K562 (cell line): ENCODE results near the gene SYNGR3. TPM values are rescaled to one million over a fixed set of nuclear protein-coding genes. Genes with fewer than 3 reads are reported as not detected.

Source experiments
- CBFA2T3 ChIP-seq: fragments of 450-650 bp; IDR thresholded peaks from 2 replicates; pipeline ENCODE4 v1.6.1; 2017
- CBFB ChIP-seq: sonication (generic); formaldehyde crosslinking; IDR thresholded peaks from 2 replicates; pipeline ENCODE4 v1.4.0; 2020; ENCODE audit warnings: mild to moderate bottlenecking, missing genetic modification reagents
- CBX3 ChIP-seq, 2 experiments: IDR thresholded peaks; 1 replicate in 1 of 2; 2 replicates in 1 of 2; pipeline ENCODE4 v1.6.1; 2012; ENCODE audit warnings: inconsistent platforms in 2 of 2, low read length in 2 of 2, borderline replicate concordance in 1 of 2, control low read depth in 1 of 2
- CREB1 ChIP-seq, 2 experiments: sonication (generic) in 1 of 2; formaldehyde crosslinking in 1 of 2; IDR thresholded peaks; 2 replicates each; pipeline versions ENCODE4 v1.6.1 to v1.8.0; 2012 to 2022; ENCODE audit warnings: inconsistent platforms in 1 of 2, mild to moderate bottlenecking in 1 of 2, missing genetic modification reagents in 1 of 2, moderate library complexity in 1 of 2
- CTBP1 ChIP-seq: fragments of 450-650 bp; IDR thresholded peaks from 2 replicates; pipeline ENCODE4 v1.6.1; 2016; ENCODE audit warnings: borderline replicate concordance
- CXXC5 ChIP-seq: fragments of 250-450 bp; sonication (Bioruptor Pico); IDR thresholded peaks from 2 replicates; pipeline ENCODE4 v1.8.0; 2022; ENCODE audit warnings: inconsistent platforms, mild to moderate bottlenecking, moderate library complexity
- DIDO1 ChIP-seq: fragments of 450-650 bp; IDR thresholded peaks from 2 replicates; pipeline ENCODE4 v1.6.1; 2016; ENCODE audit warnings: low read depth, missing biosample characterization, missing genetic modification characterization
- ERF ChIP-seq: fragments of 450-650 bp; formaldehyde crosslinking; IDR thresholded peaks from 2 replicates; pipeline ENCODE4 v1.4.0; 2020; ENCODE audit warnings: mild to moderate bottlenecking, mixed read lengths
- JUN ChIP-seq, 2 experiments: sonication (generic) in 1 of 2; formaldehyde crosslinking in 1 of 2; IDR thresholded peaks; 2 replicates each; pipeline versions ENCODE4 v1.6.1 to v1.8.0; 2012 to 2022; ENCODE audit warnings: borderline replicate concordance in 2 of 2, mild to moderate bottlenecking in 2 of 2, improper control_type of control experiment in 1 of 2, low read depth in 1 of 2, low read length in 1 of 2, missing genetic modification reagents in 1 of 2
- KDM5B ChIP-seq: fragments of 200-600 bp; sonication (generic); IDR thresholded peaks from 2 replicates; pipeline ENCODE4 v1.6.1; 2012; ENCODE audit warnings: low read depth, mild to moderate bottlenecking, moderate library complexity, low read length, control low read depth, inconsistent platforms; ENCODE audit not compliant: insufficient replicate concordance
- NCOR1 ChIP-seq: fragments of 450-650 bp; IDR thresholded peaks from 2 replicates; pipeline ENCODE4 v1.6.1; 2016; ENCODE audit warnings: mild to moderate bottlenecking, moderate library complexity
- NFATC3 ChIP-seq: fragments of 450-650 bp; IDR thresholded peaks from 2 replicates; pipeline ENCODE4 v1.6.1; 2017; ENCODE audit warnings: mild to moderate bottlenecking
- PHF20 ChIP-seq: fragments of 450-650 bp; IDR thresholded peaks from 2 replicates; pipeline ENCODE4 v1.6.1; 2018; ENCODE audit not compliant: partially characterized antibody
- PTTG1 ChIP-seq: fragments of 450-650 bp; IDR thresholded peaks from 2 replicates; pipeline ENCODE4 v1.6.1; 2016; ENCODE audit warnings: low read depth, mild to moderate bottlenecking, missing genetic modification characterization, missing compliant biosample characterization
- SIRT6 ChIP-seq: IDR thresholded peaks from one replicate; pipeline ENCODE4 v1.6.1; 2012; ENCODE audit warnings: low read depth, mild to moderate bottlenecking, control low read depth, inconsistent platforms, low read length, moderate library complexity
- SIX5 ChIP-seq, 2 experiments: IDR thresholded peaks; 2 replicates each; pipeline ENCODE4 v1.6.1; 2011; ENCODE audit warnings: low read length in 2 of 2, borderline replicate concordance in 1 of 2, low read depth in 1 of 2, mild to moderate bottlenecking in 1 of 2, moderate library complexity in 1 of 2; ENCODE audit not compliant: insufficient read depth in 1 of 2
- SMAD3 ChIP-seq: fragments of 450-650 bp; formaldehyde crosslinking; conservative IDR thresholded peaks from 2 replicates; pipeline ENCODE4 v1.4.0; 2020; ENCODE audit warnings: mild to moderate bottlenecking
- SRSF1 ChIP-seq: fragments of 200-400 bp; formaldehyde crosslinking; IDR thresholded peaks from 2 replicates; pipeline ENCODE4 v1.6.1; 2017; ENCODE audit warnings: mild to moderate bottlenecking, low read depth, low read length, moderate library complexity
- TARDBP ChIP-seq: fragments of 450-650 bp; IDR thresholded peaks from 2 replicates; pipeline ENCODE4 v1.6.1; 2016
- TOE1 ChIP-seq, 2 experiments: fragments of 450-650 bp in 1 of 2; sonication (generic) in 1 of 2; formaldehyde crosslinking in 1 of 2; IDR thresholded peaks; 2 replicates each; pipeline versions ENCODE4 v1.7.1 to v1.8.0; 2016 to 2022; ENCODE audit warnings: borderline replicate concordance in 2 of 2, mild to moderate bottlenecking in 2 of 2, antibody characterized with exemption in 1 of 2, inconsistent platforms in 1 of 2, low read depth in 1 of 2, missing genetic modification reagents in 1 of 2, moderate library complexity in 1 of 2
- ZNF583 ChIP-seq: fragments of 250-450 bp; sonication (Bioruptor Pico); IDR thresholded peaks from 2 replicates; pipeline ENCODE4 v1.4.0; 2020
- ZNF707 ChIP-seq: fragments of 250-450 bp; sonication (Bioruptor Pico); conservative IDR thresholded peaks from 2 replicates; pipeline ENCODE4 v1.8.0; 2022; ENCODE audit warnings: inconsistent platforms, mild to moderate bottlenecking, moderate library complexity
- ZNF766 ChIP-seq: fragments of 200-800 bp; sonication (Bioruptor generic); conservative IDR thresholded peaks from 2 replicates; pipeline ENCODE4 v1.6.1; 2016; ENCODE audit warnings: missing genetic modification characterization, missing compliant biosample characterization
- polyA plus RNA-seq, 8 experiments: library from polyadenylated mRNA; depleted of rRNA in 4 of 8; stranded (reverse) in 5 of 8; unstranded in 3 of 8; fragments of >200 nt; fragmentation: Nextera tagmentation in 2 of 8; fragmentation: Illumina TruSeq in 1 of 8; extraction: Ambion mirVana in 2 of 8; extraction: Trizol in 1 of 8; gene quantifications; 2 replicates each; pipeline versions ENCODE4 v1.2.1 to v1.2.3, GENCODE V29; 2011 to 2014; ENCODE audit warnings: inconsistent platforms in 1 of 8, missing spikeins in 1 of 8
- total RNA-seq, 7 experiments: library from RNA; depleted of rRNA in 6 of 7; stranded (reverse); fragments of >200 nt in 6 of 7; fragmentation: Illumina TruSeq in 2 of 7; extraction: Trizol in 2 of 7; gene quantifications; 2 replicates each; pipeline versions ENCODE4 v1.2.1 to v1.2.3, GENCODE V29; 2011 to 2021; ENCODE audit warnings: low replicate concordance in 1 of 7
- TF ChIP-seq, protein P1 (sequence below): fragments of 200-800 bp; sonication (Bioruptor generic); IDR thresholded peaks from 2 replicates; pipeline ENCODE4 v1.6.1; 2017; ENCODE audit warnings: missing genetic modification characterization, missing compliant biosample characterization
- TF ChIP-seq, protein P2 (sequence below), 2 experiments: fragments of 450-650 bp in 1 of 2; sonication (generic) in 1 of 2; formaldehyde crosslinking in 1 of 2; IDR thresholded peaks in 1 of 2; conservative IDR thresholded peaks in 1 of 2; 2 replicates each; pipeline versions ENCODE4 v1.6.1 to v1.8.1; 2016 to 2023; ENCODE audit warnings: mild to moderate bottlenecking in 2 of 2, moderate library complexity in 2 of 2, inconsistent platforms in 1 of 2, missing genetic modification reagents in 1 of 2

SYNGR3 gene
- total and polyA plus RNA-seq, 9 of the 15 experiments (the other 6 are each of a cell fraction or from before 2014, with no cell fraction given), result 3.7 to 69.2 (median 36.3) TPM

DNA sequence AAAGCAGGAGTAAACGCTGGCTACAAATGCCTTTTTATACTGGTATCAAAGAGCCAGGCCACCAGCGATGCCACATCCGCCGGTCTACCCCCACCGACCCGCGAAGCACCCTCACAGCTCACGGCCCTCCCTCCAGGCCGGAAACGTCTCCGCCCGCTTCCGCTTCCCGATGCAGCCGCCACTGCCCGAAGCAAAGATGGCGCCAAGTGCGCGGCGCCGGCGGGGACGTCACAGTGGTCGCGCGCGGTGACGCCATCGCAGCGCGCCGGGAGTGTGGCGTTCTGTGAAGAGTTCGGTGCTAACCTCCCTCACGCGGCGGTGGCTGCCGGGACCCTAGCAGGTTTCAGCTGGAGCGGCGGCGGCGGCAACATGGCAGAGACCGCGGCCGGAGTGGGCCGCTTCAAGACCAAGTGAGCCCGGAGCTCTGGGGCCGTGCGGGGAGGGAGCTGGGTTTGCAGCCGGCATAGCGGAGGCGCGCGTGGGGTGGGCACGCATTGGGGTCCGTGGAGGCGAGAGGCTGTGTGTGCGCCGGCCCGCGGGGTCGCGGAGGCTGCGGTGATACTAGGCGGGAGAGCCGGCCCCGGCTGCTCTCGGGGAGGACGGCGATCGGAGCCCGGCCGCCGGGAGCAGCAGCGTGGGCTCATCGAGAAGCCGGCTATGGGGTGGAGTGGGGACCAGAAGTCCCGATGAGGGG lies 17.8 kb upstream of the SYNGR3 start, which contains the start of gene TBL3 (continued):
- TF ChIP-seq ZNF707 (CRISPR knock-in tag) (no peak), PHF20 (peak; percentile 99), PTTG1 (no peak), TOE1 (IDR thresholded peaks at IDR 0.05; ENCODE audit: borderline replicate concordance) (peak; percentile 53; the same call in 1 of the 2 replicates), TOE1 (CRISPR knock-in tag; IDR thresholded peaks at IDR 0.05; ENCODE audit: borderline replicate concordance, low read depth) (no peak), NFATC3 (no peak), CTBP1 (peak; percentile 74; the same call in 1 of the 2 replicates), CBFB (CRISPR knock-in tag) (peak; percentile 98), SRSF1 (no peak), CXXC5 (peak; percentile 97), SIRT6 (no peak), JUN (IDR thresholded peaks at IDR 0.05; ENCODE audit: borderline replicate concordance, low read depth, low read length) (peak; percentile 84), JUN (CRISPR knock-in tag; IDR thresholded peaks at IDR 0.05; ENCODE audit: borderline replicate concordance) (no peak), CBX3 (IDR thresholded peaks at IDR 0.05; ENCODE audit: borderline replicate concordance in 1 of 2, low read length in 2 of 2) (peak in 1 of 2 experiments; percentile 37; a peak in 1 of 3 replicates), TARDBP (peak; percentile 15; the same call in 1 of the 2 replicates), CREB1 (IDR thresholded peaks at IDR 0.05) (peak; percentile 100), CREB1 (CRISPR knock-in tag; IDR thresholded peaks at IDR 0.05) (peak; percentile 100), ZNF583 (CRISPR knock-in tag) (peak; percentile 41; the same call in 1 of the 2 replicates), ZNF766 (CRISPR knock-in tag) (0 out of 2 replicates have a peak, but pooled peaks have one; percentile 53), SMAD3 (CRISPR knock-in tag) (peak; percentile 69; the same call in 1 of the 2 replicates), NCOR1 (peak; percentile 27; the same call in 1 of the 2 replicates), KDM5B (peak; percentile 89), CBFA2T3 (peak; percentile 11; the same call in 1 of the 2 replicates), SIX5 (IDR thresholded peaks at IDR 0.05; ENCODE audit: borderline replicate concordance in 1 of 2, insufficient read depth in 1 of 2, low read depth in 1 of 2, low read length in 2 of 2) (peak; percentile 93 to 94), DIDO1 (tag) (peak; percentile 98), ERF (peak; percentile 90)
- TF ChIP-seq, protein P1, sequence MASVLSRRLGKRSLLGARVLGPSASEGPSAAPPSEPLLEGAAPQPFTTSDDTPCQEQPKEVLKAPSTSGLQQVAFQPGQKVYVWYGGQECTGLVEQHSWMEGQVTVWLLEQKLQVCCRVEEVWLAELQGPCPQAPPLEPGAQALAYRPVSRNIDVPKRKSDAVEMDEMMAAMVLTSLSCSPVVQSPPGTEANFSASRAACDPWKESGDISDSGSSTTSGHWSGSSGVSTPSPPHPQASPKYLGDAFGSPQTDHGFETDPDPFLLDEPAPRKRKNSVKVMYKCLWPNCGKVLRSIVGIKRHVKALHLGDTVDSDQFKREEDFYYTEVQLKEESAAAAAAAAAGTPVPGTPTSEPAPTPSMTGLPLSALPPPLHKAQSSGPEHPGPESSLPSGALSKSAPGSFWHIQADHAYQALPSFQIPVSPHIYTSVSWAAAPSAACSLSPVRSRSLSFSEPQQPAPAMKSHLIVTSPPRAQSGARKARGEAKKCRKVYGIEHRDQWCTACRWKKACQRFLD (CRISPR knock-in tag), result peak; percentile 72; the same call in 1 of the 2 replicates
- TF ChIP-seq, protein P2, sequence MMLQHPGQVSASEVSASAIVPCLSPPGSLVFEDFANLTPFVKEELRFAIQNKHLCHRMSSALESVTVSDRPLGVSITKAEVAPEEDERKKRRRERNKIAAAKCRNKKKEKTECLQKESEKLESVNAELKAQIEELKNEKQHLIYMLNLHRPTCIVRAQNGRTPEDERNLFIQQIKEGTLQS (IDR thresholded peaks at IDR 0.05), result peak; percentile 56; the same call in 1 of the 2 replicates
- TF ChIP-seq, protein P2 (CRISPR knock-in tag; conservative IDR thresholded peaks at IDR 0.05), result no peak
